GM18502 (cell line): Measurements from ENCODE around the gene WAPL.
A peak's percentile ranks its signal among the peaks of the same experiment; 100 is the strongest.

Source experiments
- ATAC-seq: cut with Tn5 transposase; IDR thresholded peaks from one replicate; pipeline ENCODE4 v1.9.1; 2021; ENCODE audit warnings: mild to moderate bottlenecking; ENCODE audit not compliant: unreplicated experiment, poor library complexity

WAPL gene

GRCh38 chr10:86524225-86524962 lies 2.8 kb upstream of the WAPL start:
- no peak for ATAC-seq

GRCh38 chr10:86523348-86523747 lies 1.8 kb upstream of the WAPL start:
- no peak for ATAC-seq

GRCh38 chr10:86522510-86522855 lies 891 bp upstream of the WAPL start:
- no peak for ATAC-seq

- peak; percentile 26 for ATAC-seq
These were observed 518 bp downstream of the WAPL start for GRCh38 chr10:86520871-86521677.

- ATAC-seq = no peak
These were observed 2.8 kb downstream of the WAPL start for GRCh38 chr10:86518781-86519180.

- no peak for ATAC-seq
These were observed 9.5 kb downstream of the WAPL start for GRCh38 chr10:86512137-86512536.

GRCh38 chr10:86511027-86511865 lies 10.3 kb downstream of the WAPL start:
- ATAC-seq = no peak

- ATAC-seq = no peak
These were observed 12.4 kb downstream of the WAPL start for GRCh38 chr10:86509145-86509544.

- ATAC-seq = no peak
These were observed 13.4 kb downstream of the WAPL start for GRCh38 chr10:86508217-86508616.

GRCh38 chr10:86506499-86506898 lies 15.1 kb downstream of the WAPL start:
- no peak for ATAC-seq

GRCh38 chr10:86506062-86506461 lies 15.5 kb downstream of the WAPL start:
- no peak for ATAC-seq

GRCh38 chr10:86504510-86504909 lies 17.1 kb downstream of the WAPL start:
- ATAC-seq = no peak

GRCh38 chr10:86500846-86501245 lies 20.7 kb downstream of the WAPL start:
- ATAC-seq = no peak

- ATAC-seq = no peak
These were observed 23.0 kb downstream of the WAPL start for GRCh38 chr10:86498598-86498997.

- no peak for ATAC-seq
These were observed 24.0 kb downstream of the WAPL start for GRCh38 chr10:86497621-86498020.

GRCh38 chr10:86489960-86490612 lies 31.5 kb downstream of the WAPL start:
- no peak for ATAC-seq

GRCh38 chr10:86489071-86489810 lies 32.4 kb downstream of the WAPL start:
- no peak for ATAC-seq

- peak; percentile 68 for ATAC-seq
These were observed 34.7 kb downstream of the WAPL start for GRCh38 chr10:86486856-86487255.

GRCh38 chr10:86483664-86484063 lies 37.9 kb downstream of the WAPL start:
- ATAC-seq = no peak

- no peak for ATAC-seq
These were observed 39.8 kb downstream of the WAPL start for GRCh38 chr10:86481761-86482160.
